ENCODE measurements around the gene DHX58.

GRCh38 chr17:42098730-42099399 lies 13.6 kb downstream of the DHX58 start:
- TF ChIP-seq CTCF (IDR thresholded peaks at IDR 0.05) (no peak), POLR2A (IDR thresholded peaks at IDR 0.05) (no peak)
